ENCODE results near the gene ANKRD9.

- TF ChIP-seq CTCF (IDR thresholded peaks at IDR 0.05; ENCODE audit: poor library complexity) (no peak), EZH2phosphoT487 (IDR thresholded peaks at IDR 0.05; ENCODE audit: low read depth, severe bottlenecking, unreplicated experiment) (no peak)
These were observed 1.2 kb downstream of the ANKRD9 start for GRCh38 chr14:102508410-102508773.

All from hepatocyte (in vitro differentiated cells).